Ovary (tissue), 3 donors: ENCODE data around the gene GRIA2.

ENCODE experiments used
- CTCF ChIP-seq, 3 donors: fragments of 450-650 bp in 2 of 3; fragments of 200-600 bp in 1 of 3; IDR thresholded peaks; one replicate each; pipeline versions ENCODE4 v1.5.1 to v1.8.0; 2016 to 2022; ENCODE audit warnings: antibody characterized with exemption in 3 of 3, mild to moderate bottlenecking in 1 of 3
- EP300 ChIP-seq: sonication (generic); formaldehyde crosslinking; IDR thresholded peaks from one replicate; pipeline ENCODE4 v1.6.1; 2017; ENCODE audit warnings: antibody characterized with exemption
- POLR2A ChIP-seq: fragments of 450-650 bp; IDR thresholded peaks from one replicate; pipeline ENCODE4 v1.6.1; 2017; ENCODE audit warnings: antibody characterized with exemption, mild to moderate bottlenecking, moderate library complexity
- donor health status: DM: no; HTN: no; CAD: no.

DNA sequence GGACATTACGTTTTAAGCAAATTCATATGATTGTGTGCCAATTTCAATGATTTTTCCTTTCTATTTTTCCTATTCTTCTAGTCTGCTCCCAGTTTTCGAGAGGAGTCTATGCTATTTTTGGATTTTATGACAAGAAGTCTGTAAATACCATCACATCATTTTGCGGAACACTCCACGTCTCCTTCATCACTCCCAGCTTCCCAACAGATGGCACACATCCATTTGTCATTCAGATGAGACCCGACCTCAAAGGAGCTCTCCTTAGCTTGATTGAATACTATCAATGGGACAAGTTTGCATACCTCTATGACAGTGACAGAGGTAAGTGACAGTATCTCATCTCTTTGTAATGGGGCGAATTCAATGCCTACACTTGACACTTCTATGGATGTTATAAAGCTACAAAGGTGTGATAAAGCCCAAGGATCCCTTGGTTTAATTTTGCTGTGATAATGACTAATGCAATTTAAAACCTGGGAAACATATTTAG lies 83.0 kb downstream of the GRIA2 start:
- TF ChIP-seq CTCF (IDR thresholded peaks at IDR 0.05) = no peak
- TF ChIP-seq EP300 = no peak
- no peak for TF ChIP-seq POLR2A
